ENCODE data around the gene PXDN.

DNA sequence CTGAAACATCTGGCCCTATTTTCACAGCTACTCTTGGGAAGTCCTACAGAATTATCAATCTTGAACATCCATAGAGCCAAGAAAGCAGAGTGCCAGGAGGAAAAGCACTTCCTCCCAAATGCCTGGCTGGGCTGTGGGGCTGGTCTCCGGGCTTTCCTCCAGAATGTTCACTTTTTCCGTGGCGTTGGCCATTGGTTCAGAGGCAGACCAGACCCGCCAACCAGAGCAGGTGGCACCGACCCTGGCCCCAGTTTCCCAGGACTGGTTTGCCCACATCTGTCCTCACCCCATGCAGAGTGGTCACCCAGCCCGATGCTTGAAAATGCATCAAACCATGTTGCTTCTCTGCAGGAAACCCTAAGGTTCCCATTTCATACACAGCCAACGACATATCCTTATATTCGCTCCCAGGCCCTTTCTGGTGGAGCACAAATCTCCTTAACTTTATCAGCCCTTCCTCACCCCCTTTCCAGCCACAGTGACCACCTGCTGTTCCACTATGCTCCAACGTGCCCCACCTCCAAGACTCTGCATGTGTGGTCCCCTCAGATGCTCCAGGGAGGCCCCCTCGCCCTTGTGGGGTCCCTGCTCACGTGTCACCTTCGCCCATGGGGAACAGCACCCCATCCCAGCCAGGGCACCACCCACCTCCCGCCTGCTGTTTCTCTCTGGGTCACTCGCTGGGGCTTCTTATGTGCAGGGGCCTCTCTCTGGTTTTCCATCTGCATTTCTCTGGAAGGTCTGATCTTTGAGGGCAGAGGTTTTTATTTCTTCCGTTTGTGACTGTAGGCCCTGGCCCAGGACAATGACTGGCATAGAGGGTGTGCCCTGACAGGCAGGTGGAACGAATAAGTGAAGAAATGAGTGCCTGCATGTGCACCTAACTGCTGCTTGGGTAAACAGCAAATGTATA, 92.9 kb downstream of the PXDN start:
- TF ChIP-seq, protein P1, sequence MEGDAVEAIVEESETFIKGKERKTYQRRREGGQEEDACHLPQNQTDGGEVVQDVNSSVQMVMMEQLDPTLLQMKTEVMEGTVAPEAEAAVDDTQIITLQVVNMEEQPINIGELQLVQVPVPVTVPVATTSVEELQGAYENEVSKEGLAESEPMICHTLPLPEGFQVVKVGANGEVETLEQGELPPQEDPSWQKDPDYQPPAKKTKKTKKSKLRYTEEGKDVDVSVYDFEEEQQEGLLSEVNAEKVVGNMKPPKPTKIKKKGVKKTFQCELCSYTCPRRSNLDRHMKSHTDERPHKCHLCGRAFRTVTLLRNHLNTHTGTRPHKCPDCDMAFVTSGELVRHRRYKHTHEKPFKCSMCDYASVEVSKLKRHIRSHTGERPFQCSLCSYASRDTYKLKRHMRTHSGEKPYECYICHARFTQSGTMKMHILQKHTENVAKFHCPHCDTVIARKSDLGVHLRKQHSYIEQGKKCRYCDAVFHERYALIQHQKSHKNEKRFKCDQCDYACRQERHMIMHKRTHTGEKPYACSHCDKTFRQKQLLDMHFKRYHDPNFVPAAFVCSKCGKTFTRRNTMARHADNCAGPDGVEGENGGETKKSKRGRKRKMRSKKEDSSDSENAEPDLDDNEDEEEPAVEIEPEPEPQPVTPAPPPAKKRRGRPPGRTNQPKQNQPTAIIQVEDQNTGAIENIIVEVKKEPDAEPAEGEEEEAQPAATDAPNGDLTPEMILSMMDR (IDR thresholded peaks at IDR 0.05): no peak
- TF ChIP-seq EZH2 (IDR thresholded peaks at IDR 0.05; ENCODE audit: borderline replicate concordance, insufficient read depth, low read depth, low read length, poor library complexity, severe bottlenecking): no peak
